ENCODE data around the gene AFF3.

The AFF3 gene

GRCh38 chr2:99657691-99658258 is 484.6 kb downstream of the AFF3 start:
- no peak overlapping the region for H2AFZ ChIP-seq (ENCODE audit: low read depth, low read length)
- no peaks in the 10 kb centered on the region for H3K79me2 ChIP-seq (ENCODE audit: low read length)
- TF ChIP-seq EZH2phosphoT487 (IDR thresholded peaks at IDR 0.05; ENCODE audit: low read depth) = no peak
- TF ChIP-seq, protein P1, sequence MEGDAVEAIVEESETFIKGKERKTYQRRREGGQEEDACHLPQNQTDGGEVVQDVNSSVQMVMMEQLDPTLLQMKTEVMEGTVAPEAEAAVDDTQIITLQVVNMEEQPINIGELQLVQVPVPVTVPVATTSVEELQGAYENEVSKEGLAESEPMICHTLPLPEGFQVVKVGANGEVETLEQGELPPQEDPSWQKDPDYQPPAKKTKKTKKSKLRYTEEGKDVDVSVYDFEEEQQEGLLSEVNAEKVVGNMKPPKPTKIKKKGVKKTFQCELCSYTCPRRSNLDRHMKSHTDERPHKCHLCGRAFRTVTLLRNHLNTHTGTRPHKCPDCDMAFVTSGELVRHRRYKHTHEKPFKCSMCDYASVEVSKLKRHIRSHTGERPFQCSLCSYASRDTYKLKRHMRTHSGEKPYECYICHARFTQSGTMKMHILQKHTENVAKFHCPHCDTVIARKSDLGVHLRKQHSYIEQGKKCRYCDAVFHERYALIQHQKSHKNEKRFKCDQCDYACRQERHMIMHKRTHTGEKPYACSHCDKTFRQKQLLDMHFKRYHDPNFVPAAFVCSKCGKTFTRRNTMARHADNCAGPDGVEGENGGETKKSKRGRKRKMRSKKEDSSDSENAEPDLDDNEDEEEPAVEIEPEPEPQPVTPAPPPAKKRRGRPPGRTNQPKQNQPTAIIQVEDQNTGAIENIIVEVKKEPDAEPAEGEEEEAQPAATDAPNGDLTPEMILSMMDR (IDR thresholded peaks at IDR 0.05; ENCODE audit: low read depth, low read length) = no peak
- H3K4me1 ChIP-seq (ENCODE audit: low read length) = no peaks in the 10 kb centered on the region
- H3K4me2 ChIP-seq (ENCODE audit: low read length) = no peak overlapping the region
- no peak overlapping the region for H3K27ac ChIP-seq (ENCODE audit: low read length)
- H4K20me1 ChIP-seq (ENCODE audit: insufficient read depth, low read length) = no peaks in the 10 kb centered on the region
- H3K36me3 ChIP-seq (replicated peaks; ENCODE audit: low read depth, low read length) = no peaks in the 10 kb centered on the region
- H3K9ac ChIP-seq (ENCODE audit: low read length) = no peak overlapping the region
- H3K27me3 ChIP-seq (ENCODE audit: low read depth, low read length) = no peaks in the 10 kb centered on the region
- no peak overlapping the region for H3K4me3 ChIP-seq (ENCODE audit: low read length)
- H3K9me3 ChIP-seq (ENCODE audit: insufficient read depth, low read length) = no peaks in the 10 kb centered on the region

DNA sequence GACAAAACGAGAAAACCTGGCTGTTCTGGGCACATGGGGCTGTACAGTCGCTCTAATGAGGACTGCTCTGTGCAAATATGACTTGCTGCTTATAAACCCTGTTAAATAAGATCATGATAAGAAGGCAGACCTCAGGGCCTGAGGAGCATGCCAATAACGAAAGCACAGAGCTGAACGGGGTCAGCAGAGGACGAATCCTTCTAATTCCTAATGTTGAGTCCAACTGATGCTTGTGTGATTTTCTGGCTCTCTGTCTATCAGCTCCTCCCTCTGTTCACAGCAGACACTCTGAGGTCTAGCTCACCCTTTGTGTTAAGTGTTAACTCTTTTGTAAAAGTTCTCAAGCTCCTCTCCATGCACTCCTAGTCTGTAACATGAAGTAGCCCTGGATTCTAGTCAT is 485.4 kb downstream of the AFF3 start:
- TF ChIP-seq, protein P1 (IDR thresholded peaks at IDR 0.05; ENCODE audit: low read depth, low read length) = no peak
- no peak for TF ChIP-seq EZH2phosphoT487 (IDR thresholded peaks at IDR 0.05; ENCODE audit: low read depth)
- H3K27me3 ChIP-seq (ENCODE audit: low read depth, low read length) = no peaks in the 10 kb centered on the region
- no peak overlapping the region for H3K9ac ChIP-seq (ENCODE audit: low read length)
- no peaks in the 10 kb centered on the region for H4K20me1 ChIP-seq (ENCODE audit: insufficient read depth, low read length)
- H3K4me2 ChIP-seq (ENCODE audit: low read length) = no peak overlapping the region
- H3K36me3 ChIP-seq (replicated peaks; ENCODE audit: low read depth, low read length) = no peaks in the 10 kb centered on the region
- no peaks in the 10 kb centered on the region for H3K9me3 ChIP-seq (ENCODE audit: insufficient read depth, low read length)
- H3K27ac ChIP-seq (ENCODE audit: low read length) = no peak overlapping the region
- no peak overlapping the region for H2AFZ ChIP-seq (ENCODE audit: low read depth, low read length)
- no peaks in the 10 kb centered on the region for H3K79me2 ChIP-seq (ENCODE audit: low read length)
- H3K4me1 ChIP-seq (ENCODE audit: low read length) = no peaks in the 10 kb centered on the region
- no peak overlapping the region for H3K4me3 ChIP-seq (ENCODE audit: low read length)

GRCh38 chr2:99653433-99653832 is 489.0 kb downstream of the AFF3 start:
- TF ChIP-seq, protein P1 (IDR thresholded peaks at IDR 0.05; ENCODE audit: low read depth, low read length) = no peak
- Histone ChIP-seq H2AFZ (ENCODE audit: low read depth, low read length) (no peak overlapping the region), H3K4me2 (ENCODE audit: low read length) (no peak overlapping the region), H3K9ac (ENCODE audit: low read length) (no peak overlapping the region), H3K36me3 (replicated peaks; ENCODE audit: low read depth, low read length) (peaks cover 4% of the 10 kb centered on the region), H3K4me3 (ENCODE audit: low read length) (no peak overlapping the region), H3K27ac (ENCODE audit: low read length) (no peak overlapping the region), H3K4me1 (ENCODE audit: low read length) (no peaks in the 10 kb centered on the region), H3K9me3 (ENCODE audit: insufficient read depth, low read length) (no peaks in the 10 kb centered on the region), H4K20me1 (ENCODE audit: insufficient read depth, low read length) (no peaks in the 10 kb centered on the region), H3K79me2 (ENCODE audit: low read length) (no peaks in the 10 kb centered on the region), H3K27me3 (ENCODE audit: low read depth, low read length) (no peaks in the 10 kb centered on the region)

- Histone ChIP-seq H3K27ac (ENCODE audit: low read length) (no peak overlapping the region), H4K20me1 (ENCODE audit: insufficient read depth, low read length) (no peaks in the 10 kb centered on the region), H3K9ac (ENCODE audit: low read length) (no peak overlapping the region), H2AFZ (ENCODE audit: low read depth, low read length) (no peak overlapping the region), H3K4me2 (ENCODE audit: low read length) (no peak overlapping the region), H3K9me3 (ENCODE audit: insufficient read depth, low read length) (no peaks in the 10 kb centered on the region), H3K79me2 (ENCODE audit: low read length) (no peaks in the 10 kb centered on the region), H3K27me3 (ENCODE audit: low read depth, low read length) (no peaks in the 10 kb centered on the region), H3K4me1 (ENCODE audit: low read length) (no peaks in the 10 kb centered on the region), H3K36me3 (replicated peaks; ENCODE audit: low read depth, low read length) (peaks cover 4% of the 10 kb centered on the region), H3K4me3 (ENCODE audit: low read length) (no peak overlapping the region)
- TF ChIP-seq EZH2phosphoT487 (IDR thresholded peaks at IDR 0.05; ENCODE audit: low read depth) = no peak
- TF ChIP-seq, protein P1 (IDR thresholded peaks at IDR 0.05; ENCODE audit: low read depth, low read length) = no peak
Measured at GRCh38 chr2:99652862-99653261, 489.5 kb downstream of the AFF3 start.
